Adrenal gland (tissue), 12 donors: Measurements from ENCODE around the gene TMEM151B. TPM values are rescaled to one million over a fixed set of nuclear protein-coding genes. Genes with fewer than 3 reads are reported as not detected.
"Not testable (repeated sequence)": the region's sequence is repeated elsewhere in the genome, so short reads cannot be mapped to it uniquely, and the experiment has no call there.

Experiments used
- DNase-seq, 7 donors: peaks; one replicate each; pipeline ENCODE4 v3.0.0-alpha.2; 2019 to 2020
- H3K27ac ChIP-seq, 5 donors: fragments of 200-600 bp; sonication (generic) in 4 of 5; 1 replicate in 3 of 5; 2 replicates in 2 of 5; pipeline versions ENCODE4 v1.5.1 to v1.8.0; 2016 to 2020; ENCODE audit warnings: mild to moderate bottlenecking in 1 of 5
- H3K27me3 ChIP-seq: fragments of 200-600 bp; 2 replicates; pipeline ENCODE4 v1.8.0; 2021
- H3K36me3 ChIP-seq, 2 donors: fragments of 200-600 bp; replicated peaks in 1 of 2; 1 replicate in 1 of 2; 2 replicates in 1 of 2; pipeline versions ENCODE4 v1.5.1 to v1.8.0; 2018 to 2022
- H3K4me1 ChIP-seq, 2 donors: fragments of 200-600 bp; replicated peaks in 1 of 2; 1 replicate in 1 of 2; 2 replicates in 1 of 2; pipeline versions ENCODE4 v1.5.1 to v1.8.0; 2018 to 2021
- H3K4me3 ChIP-seq, 4 donors: fragments of 200-600 bp; sonication (generic) in 3 of 4; one replicate each; pipeline ENCODE4 v1.5.1; 2016 to 2018
- H3K9me3 ChIP-seq, 3 donors: fragments of 200-600 bp; sonication (generic) in 1 of 3; replicated peaks in 1 of 3; 1 replicate in 2 of 3; 2 replicates in 1 of 3; pipeline versions ENCODE4 v1.5.1 to v1.8.0; 2016 to 2021
- POLR2A ChIP-seq, 2 donors: fragments of 450-650 bp; IDR thresholded peaks; one replicate each; pipeline ENCODE4 v1.6.1; 2017; ENCODE audit warnings: antibody characterized with exemption in 2 of 2, mild to moderate bottlenecking in 2 of 2, moderate library complexity in 1 of 2
- WGBS, 4 donors: extraction: QIAGEN DNeasy Blood & Tissue Kit in 2 of 4; methylation state at CpG; one replicate each; pipeline versions ENCODE4 v1.1.5 to v1.1.7; 2013 to 2017; 5-methylcytosine and 5-hydroxymethylcytosine counted together
- intact Hi-C, 2 donors: fragments of 100-400 bp; cut with DNase I; formaldehyde crosslinking; loops; one replicate each; pipeline versions ENCODE4 v1.14.1 to v1.15.0; 2022 to 2023
- polyA plus RNA-seq, 3 donors: library from polyadenylated mRNA; stranded (reverse); fragments of 200-250 nt in 2 of 3; fragments of 350-450 nt in 1 of 3; fragmentation: Illumina TruSeq in 1 of 3; extraction: RNeasy Lipid Tissue Mini Kit (QIAGEN cat#74804) in 1 of 3; gene quantifications; one replicate each; pipeline ENCODE4 v1.2.3, GENCODE V29; 2013 to 2014
- total RNA-seq, 9 donors: library from RNA; depleted of rRNA in 4 of 9; stranded (reverse); fragments of >200 nt in 4 of 9; fragments of 120-200 nt in 1 of 9; fragmentation: NEBNext Ultra II Directional in 1 of 9; extraction: Animal tissue kit (Norgen Biotek cat#: 25700) in 1 of 9; gene quantifications; one replicate each; pipeline versions ENCODE4 v1.1.0 to v1.2.4, GENCODE V29; 2013 to 2023
- TF ChIP-seq, protein P1 (sequence below), 6 experiments: fragments of 450-650 bp in 4 of 6; fragments of 200-600 bp in 2 of 6; sonication (generic) in 1 of 6; IDR thresholded peaks; 1 replicate in 5 of 6; 2 replicates in 1 of 6; pipeline versions ENCODE4 v1.5.1 to v1.8.0; 2016 to 2021; ENCODE audit warnings: antibody characterized with exemption in 6 of 6, mild to moderate bottlenecking in 2 of 6, moderate library complexity in 1 of 6
- donor health status: healthy with polysubstance abuse.
- donor health status: Bipolar disorder and iron deficiency.
- donor health status: DM: yes; HTN: yes; CAD: no.
- donor health status: DM: no; HTN: no; CAD: no.
- donor health status: DM: no; HTN: no; CAD: no.
- donor health status: DM: yes; HTN: yes; CAD: no.

The TMEM151B gene
- total and polyA plus RNA-seq, 12 donors: 0.07 to 3.9 (median 0.79) TPM; not detected in 2

DNA sequence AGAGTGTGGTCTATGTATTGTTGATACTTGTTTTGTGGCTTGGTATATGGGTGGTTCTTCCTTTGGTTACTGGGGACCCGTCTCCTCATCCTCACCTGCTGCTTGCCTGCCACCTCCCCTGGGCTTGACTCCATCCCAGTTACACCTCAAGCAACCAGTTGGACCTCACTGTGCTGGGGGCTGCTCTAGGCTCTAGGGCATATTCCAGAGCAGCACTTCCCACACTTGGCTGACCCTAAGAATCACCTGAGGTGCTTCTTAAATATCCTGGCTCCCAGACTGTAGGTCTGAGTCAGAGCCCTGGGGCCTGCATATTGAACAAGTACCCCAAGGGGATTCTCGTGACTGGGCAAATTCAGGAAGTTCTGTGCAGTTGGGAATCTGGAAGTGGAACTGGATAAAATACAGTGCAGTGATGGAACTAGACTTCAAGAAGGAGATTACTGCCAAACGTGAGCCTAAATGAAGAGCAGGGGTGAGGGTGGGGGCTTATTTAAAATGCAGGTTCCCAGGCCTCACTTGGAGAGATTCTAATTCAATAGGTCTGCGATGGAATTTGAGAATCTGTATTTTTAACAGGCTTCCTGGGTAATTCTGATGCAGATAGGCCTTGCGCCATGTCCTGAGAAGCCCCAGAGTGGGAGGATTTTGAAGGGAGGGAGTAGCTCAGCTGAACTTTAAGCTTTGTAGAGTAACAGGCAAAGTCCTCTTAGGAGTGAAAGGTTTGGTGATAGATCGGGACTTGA lies 79.8 kb downstream of the TMEM151B start:
- Histone ChIP-seq H3K36me3 (no peaks in the 10 kb centered on the region), H3K4me1 (no peaks in the 10 kb centered on the region), H3K4me3 (no peak overlapping the region), H3K9me3 (no peaks in the 10 kb centered on the region), H3K27ac (no peak overlapping the region), H3K27me3 (peaks cover 5% of the 10 kb centered on the region)
- intact Hi-C loops: no loop called here
- DNase-seq: no peak
- 70 to 75% (median 73%) methylated on average over 6 of the region's 6 CpGs for WGBS, 4 donors
- TF ChIP-seq, protein P1, sequence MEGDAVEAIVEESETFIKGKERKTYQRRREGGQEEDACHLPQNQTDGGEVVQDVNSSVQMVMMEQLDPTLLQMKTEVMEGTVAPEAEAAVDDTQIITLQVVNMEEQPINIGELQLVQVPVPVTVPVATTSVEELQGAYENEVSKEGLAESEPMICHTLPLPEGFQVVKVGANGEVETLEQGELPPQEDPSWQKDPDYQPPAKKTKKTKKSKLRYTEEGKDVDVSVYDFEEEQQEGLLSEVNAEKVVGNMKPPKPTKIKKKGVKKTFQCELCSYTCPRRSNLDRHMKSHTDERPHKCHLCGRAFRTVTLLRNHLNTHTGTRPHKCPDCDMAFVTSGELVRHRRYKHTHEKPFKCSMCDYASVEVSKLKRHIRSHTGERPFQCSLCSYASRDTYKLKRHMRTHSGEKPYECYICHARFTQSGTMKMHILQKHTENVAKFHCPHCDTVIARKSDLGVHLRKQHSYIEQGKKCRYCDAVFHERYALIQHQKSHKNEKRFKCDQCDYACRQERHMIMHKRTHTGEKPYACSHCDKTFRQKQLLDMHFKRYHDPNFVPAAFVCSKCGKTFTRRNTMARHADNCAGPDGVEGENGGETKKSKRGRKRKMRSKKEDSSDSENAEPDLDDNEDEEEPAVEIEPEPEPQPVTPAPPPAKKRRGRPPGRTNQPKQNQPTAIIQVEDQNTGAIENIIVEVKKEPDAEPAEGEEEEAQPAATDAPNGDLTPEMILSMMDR (IDR thresholded peaks at IDR 0.05): no peak
- TF ChIP-seq POLR2A (IDR thresholded peaks at IDR 0.05): no peak

DNA sequence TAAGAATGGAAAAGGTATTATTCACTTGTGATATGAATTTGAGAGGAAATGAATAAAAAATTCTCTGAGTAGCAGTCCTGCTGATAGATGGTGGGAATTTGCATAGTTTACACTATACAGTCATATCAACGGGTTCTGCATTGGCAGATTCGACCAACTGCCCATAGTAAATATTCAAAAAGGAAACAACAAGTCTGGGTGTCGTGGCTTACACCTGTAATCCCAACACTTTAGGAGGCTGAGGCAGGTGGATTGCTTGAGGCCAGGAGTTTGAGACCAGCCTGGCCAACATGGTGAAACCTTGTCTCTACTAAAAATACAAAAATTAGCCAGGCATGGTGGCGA lies 80.4 kb downstream of the TMEM151B start:
- H3K4me3 ChIP-seq, H3K27ac ChIP-seq, H3K9me3 ChIP-seq, intact Hi-C loops, H3K4me1 ChIP-seq, DNase-seq, H3K36me3 ChIP-seq, H3K27me3 ChIP-seq: not testable (repeated sequence)
- WGBS, 4 donors: 69 to 79% (median 75%) methylated on average over 4 of the region's 4 CpGs

DNA sequence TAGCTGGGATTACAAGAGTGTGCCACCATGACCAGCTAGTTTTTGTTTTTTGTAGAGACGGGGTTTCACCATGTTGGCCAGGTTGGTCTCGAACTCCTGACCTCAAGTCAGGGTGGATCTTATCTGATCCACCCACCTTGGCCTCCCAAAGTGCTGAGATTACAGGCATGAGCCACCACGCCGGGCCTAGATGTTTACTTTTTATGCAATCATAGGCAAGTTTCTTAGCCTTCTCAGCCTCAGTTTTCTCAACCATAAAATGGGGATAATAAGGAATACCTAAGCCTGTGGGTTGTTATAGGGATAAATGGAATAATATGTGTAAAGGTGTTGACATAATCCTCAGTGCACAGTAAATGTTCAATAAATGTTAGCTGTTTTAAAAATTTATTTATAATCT lies 82.0 kb downstream of the TMEM151B start:
- Histone ChIP-seq H3K27ac (no peak overlapping the region), H3K27me3 (no peaks in the 10 kb centered on the region), H3K9me3 (no peaks in the 10 kb centered on the region), H3K4me3 (no peak overlapping the region), H3K4me1 (no peaks in the 10 kb centered on the region), H3K36me3 (no peaks in the 10 kb centered on the region)
- TF ChIP-seq, protein P1 (IDR thresholded peaks at IDR 0.05): no peak
- TF ChIP-seq POLR2A (IDR thresholded peaks at IDR 0.05): no peak
- no peak for DNase-seq
- intact Hi-C loops: no loop called here
- 81 to 92% (median 90%) methylated on average over 4 of the region's 4 CpGs for WGBS, 4 donors

DNA sequence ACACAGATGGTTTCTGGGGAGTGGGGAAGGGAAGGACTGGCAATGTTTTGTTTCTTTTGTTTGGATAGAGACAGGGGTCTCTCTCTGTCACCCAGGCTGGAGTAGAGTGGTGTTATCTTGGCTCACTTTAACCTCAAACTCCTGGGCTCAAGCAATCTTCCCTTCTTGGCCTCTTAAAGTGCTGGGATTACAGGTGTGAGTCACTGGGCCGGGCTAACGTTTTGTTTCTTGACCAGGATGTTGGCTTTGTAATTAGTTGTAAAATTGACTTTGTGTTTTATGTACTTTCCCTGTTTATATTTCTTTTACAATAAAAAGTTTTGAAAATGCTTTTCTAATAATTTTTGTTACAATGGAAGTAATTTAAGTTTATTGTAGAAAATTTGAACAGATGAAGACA lies 83.1 kb downstream of the TMEM151B start:
- Histone ChIP-seq H3K4me3 (no peak overlapping the region), H3K36me3 (no peaks in the 10 kb centered on the region), H3K27ac (no peak overlapping the region), H3K4me1 (no peaks in the 10 kb centered on the region), H3K27me3 (no peaks in the 10 kb centered on the region), H3K9me3 (no peaks in the 10 kb centered on the region)
- intact Hi-C loops: no loop called here
- no peak for DNase-seq
- WGBS, 4 donors: 57 to 78% (median 68%) methylated on average over 2 of the region's 2 CpGs
- TF ChIP-seq POLR2A (IDR thresholded peaks at IDR 0.05): no peak
- TF ChIP-seq, protein P1 (IDR thresholded peaks at IDR 0.05): no peak

DNA sequence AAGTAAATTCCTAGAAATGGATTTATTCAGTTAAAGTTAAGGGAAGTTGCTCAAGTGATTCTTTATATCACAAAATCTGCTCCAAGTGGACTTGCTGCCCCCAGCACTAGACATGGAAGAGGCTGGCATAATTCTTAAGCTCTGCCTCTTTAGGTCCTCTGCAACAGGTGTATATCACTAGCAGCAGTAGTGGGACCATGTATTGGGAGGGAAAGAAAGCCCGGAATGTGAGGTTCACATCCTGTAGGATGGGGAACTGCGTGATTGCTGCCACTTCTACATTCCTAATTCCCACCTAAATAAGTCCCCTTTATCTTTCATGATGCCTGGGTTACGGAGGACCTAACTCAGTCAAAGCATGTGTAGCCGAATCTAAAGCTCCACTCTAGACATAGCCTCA lies 85.4 kb downstream of the TMEM151B start:
- 82 to 89% (median 84%) methylated on average over 3 to 4 of the region's 4 CpGs for whole genome bisulfite sequencing, 4 donors
- Histone ChIP-seq H3K9me3 (no peaks in the 10 kb centered on the region), H3K4me1 (no peaks in the 10 kb centered on the region), H3K27me3 (no peaks in the 10 kb centered on the region), H3K27ac (no peak overlapping the region), H3K4me3 (no peak overlapping the region), H3K36me3 (no peaks in the 10 kb centered on the region)
- TF ChIP-seq, protein P1 (IDR thresholded peaks at IDR 0.05): no peak
- TF ChIP-seq POLR2A (IDR thresholded peaks at IDR 0.05): no peak
- DNase-seq: no peak
- intact Hi-C loops: no loop called here
